AG09309 (cell line): ENCODE measurements around the gene CLEC7A.
A peak's percentile ranks its signal among the peaks of the same experiment; 100 is the strongest.

Source experiments
- DNase-seq: peaks from one replicate; pipeline ENCODE4 v3.0.0-alpha.2; 2010; ENCODE audit warnings: low read depth
- H3K4me3 ChIP-seq: 2 replicates; pipeline ENCODE4 v1.5.1; 2011; ENCODE audit warnings: mild to moderate bottlenecking, low read depth, low read length, moderate library complexity; ENCODE audit not compliant: control insufficient read depth
- TF ChIP-seq, protein P1 (sequence below): IDR thresholded peaks from 2 replicates; pipeline ENCODE4 v1.5.1; 2011; ENCODE audit warnings: mild to moderate bottlenecking, low read depth, low read length, inconsistent platforms; ENCODE audit not compliant: insufficient read depth, control insufficient read depth; ENCODE audit errors: missing control alignments

Gene CLEC7A

DNA sequence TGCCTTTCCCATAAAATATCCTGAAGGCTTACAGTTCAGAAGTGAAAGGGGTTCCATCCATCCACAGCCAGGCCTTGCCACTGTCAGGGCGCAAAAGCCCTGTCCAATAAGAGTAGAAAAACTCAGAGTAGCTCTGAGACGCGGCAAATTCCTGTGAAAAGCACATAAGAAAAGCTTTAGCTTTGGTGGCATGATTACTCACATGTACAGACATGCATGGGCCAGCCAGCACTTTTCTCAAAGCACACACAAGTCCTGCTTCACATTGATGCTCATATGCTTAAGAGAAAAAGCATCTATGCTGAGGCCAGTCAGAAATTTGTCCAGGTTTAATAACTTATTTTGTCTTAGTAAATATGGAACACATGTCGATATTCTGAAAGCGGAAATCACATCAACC, 56.7 kb downstream of the CLEC7A start:
- no peak for DNase-seq
- TF ChIP-seq, protein P1, sequence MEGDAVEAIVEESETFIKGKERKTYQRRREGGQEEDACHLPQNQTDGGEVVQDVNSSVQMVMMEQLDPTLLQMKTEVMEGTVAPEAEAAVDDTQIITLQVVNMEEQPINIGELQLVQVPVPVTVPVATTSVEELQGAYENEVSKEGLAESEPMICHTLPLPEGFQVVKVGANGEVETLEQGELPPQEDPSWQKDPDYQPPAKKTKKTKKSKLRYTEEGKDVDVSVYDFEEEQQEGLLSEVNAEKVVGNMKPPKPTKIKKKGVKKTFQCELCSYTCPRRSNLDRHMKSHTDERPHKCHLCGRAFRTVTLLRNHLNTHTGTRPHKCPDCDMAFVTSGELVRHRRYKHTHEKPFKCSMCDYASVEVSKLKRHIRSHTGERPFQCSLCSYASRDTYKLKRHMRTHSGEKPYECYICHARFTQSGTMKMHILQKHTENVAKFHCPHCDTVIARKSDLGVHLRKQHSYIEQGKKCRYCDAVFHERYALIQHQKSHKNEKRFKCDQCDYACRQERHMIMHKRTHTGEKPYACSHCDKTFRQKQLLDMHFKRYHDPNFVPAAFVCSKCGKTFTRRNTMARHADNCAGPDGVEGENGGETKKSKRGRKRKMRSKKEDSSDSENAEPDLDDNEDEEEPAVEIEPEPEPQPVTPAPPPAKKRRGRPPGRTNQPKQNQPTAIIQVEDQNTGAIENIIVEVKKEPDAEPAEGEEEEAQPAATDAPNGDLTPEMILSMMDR, result no peak
- no peak overlapping the region for H3K4me3 ChIP-seq

DNA sequence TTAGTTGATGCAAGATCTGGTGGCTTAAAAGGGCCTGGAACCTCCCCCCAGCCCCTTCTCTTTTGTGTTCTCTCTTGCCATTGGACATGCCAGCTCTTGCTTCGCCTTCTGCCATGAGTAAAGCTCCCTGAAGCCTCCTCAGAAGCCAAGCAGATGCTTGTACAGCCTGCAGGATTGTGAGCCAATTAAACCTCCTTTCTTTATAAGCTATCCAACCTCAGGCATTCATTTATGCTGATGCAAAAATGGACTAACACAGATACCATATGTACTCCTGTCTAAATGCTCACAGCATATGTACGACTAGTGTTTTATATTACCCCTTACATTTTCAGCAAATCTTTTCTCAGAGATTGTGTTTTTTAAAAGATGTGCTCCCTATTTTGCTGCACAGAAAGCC, 57.9 kb downstream of the CLEC7A start:
- no peak overlapping the region for H3K4me3 ChIP-seq
- DNase-seq, result no peak
- TF ChIP-seq, protein P1, result no peak

DNA sequence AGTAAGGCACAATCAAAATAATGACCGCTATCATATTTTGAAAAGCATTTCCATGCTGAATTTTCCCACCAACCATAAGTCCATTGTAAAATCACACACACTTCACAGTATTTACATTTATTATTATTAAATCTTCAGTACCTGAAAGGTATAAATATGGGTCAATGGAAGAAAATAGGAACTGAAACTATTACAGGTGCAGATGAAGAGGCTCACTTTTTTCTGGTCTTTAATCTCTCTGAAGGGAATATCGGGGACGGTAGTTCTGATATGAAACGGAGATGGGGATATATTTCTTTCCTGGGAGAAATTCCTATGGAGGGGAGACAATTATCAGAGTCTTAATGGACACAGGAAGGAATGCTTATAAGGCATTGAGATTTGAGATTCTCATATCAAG, 59.6 kb downstream of the CLEC7A start:
- no peak overlapping the region for H3K4me3 ChIP-seq
- TF ChIP-seq, protein P1, result no peak
- DNase-seq, result no peak

DNA sequence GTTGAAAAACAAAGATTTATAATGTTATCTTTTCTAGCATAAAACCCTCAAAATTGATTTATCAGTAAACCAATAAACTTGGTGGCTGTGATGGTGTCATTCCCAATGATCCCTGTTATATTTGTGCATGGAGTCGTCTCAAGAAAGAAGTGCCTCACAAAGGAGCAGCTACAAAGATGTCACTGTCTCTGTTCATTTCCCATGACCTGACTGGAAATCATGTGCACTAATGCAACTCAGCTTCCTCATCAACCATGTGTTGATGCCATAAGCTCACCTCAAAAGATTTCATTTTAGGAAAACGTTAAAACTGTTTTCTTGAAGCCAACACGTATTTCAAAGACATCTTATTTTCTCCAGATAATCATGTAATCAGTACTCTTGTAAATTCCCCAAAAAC, 60.0 kb downstream of the CLEC7A start:
- TF ChIP-seq, protein P1, result no peak
- no peak for DNase-seq
- H3K4me3 ChIP-seq, result no peak overlapping the region

DNA sequence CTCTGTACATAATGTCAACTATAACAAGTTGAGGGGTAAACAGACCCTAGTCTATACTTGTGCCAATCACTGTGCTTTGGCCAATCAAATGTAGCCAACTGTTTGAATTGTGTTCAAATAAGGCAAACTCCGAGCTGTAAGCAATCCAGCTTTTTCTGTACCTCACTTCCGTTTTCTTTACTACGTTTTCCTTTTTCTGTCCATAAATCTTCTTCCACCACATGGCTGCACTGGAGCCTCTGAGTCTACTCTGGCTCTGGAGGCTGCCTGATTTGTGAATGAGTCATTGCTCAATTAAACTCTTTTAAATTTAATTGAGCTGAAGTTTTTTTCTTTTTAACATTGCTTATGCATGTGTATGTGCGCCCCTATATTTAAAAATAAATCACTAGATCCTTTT, 60.9 kb downstream of the CLEC7A start:
- TF ChIP-seq, protein P1, result no peak
- peak; percentile 49 for DNase-seq
- H3K4me3 ChIP-seq, result no peak overlapping the region

DNA sequence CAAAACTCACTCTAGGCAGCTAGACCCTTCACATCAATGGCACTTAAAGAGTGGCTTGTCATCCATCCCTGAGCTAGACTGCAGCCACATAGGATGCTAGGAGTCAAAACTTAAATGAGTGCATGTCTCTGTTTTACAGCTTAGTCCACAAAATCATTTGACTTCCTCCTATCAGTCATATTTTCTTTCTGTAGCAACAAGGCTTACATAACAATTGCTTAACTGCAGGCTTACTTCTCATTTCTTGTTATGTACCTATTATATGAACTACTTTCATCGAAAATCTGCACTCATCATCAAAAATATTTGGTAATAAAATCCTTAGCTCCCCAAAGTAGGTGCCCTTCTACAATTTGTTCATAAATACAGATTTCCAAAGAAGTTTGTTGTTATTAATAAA, 61.4 kb downstream of the CLEC7A start:
- no peak for DNase-seq
- TF ChIP-seq, protein P1, result no peak
- H3K4me3 ChIP-seq, result no peak overlapping the region

DNA sequence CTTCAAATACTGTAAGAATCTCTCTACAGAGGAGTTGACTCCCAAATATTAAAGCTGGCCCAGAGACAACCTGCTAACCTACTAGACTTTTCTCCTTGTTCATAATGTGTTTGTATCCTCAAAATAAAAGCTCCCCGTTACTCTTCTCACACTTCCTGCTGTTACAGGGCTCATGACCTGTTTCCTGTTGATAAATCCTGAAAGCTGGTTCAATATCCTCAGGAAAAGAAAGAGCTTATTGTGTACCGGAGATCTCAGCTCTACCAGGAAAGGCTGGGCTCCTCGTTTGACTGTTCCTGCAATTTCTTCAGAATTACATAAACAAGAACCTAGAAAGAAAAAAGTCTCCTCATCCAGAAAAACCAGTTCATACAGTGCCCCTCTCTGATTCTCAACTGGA, 62.1 kb downstream of the CLEC7A start:
- no peak overlapping the region for H3K4me3 ChIP-seq
- TF ChIP-seq, protein P1, result no peak
- DNase-seq, result no peak
